Left cardiac atrium (tissue), 4 donors: ENCODE data around the gene PJVK. TPM values are rescaled to one million over a fixed set of nuclear protein-coding genes. Genes with fewer than 3 reads are reported as not detected.
"Not testable (repeated sequence)": the region's sequence is repeated elsewhere in the genome, so short reads cannot be mapped to it uniquely, and the experiment has no call there.

ENCODE experiments used
- ATAC-seq, 2 donors: fragments of 200-7000 bp; cut with Tn5 transposase; one replicate each; pipeline ENCODE4 v1.9.1; 2020; ENCODE audit warnings: mild to moderate bottlenecking in 2 of 2, moderate library complexity in 2 of 2
- DNase-seq: peaks from one replicate; pipeline ENCODE4 v3.0.0-alpha.2; 2020
- intact Hi-C, 2 donors: fragments of 100-400 bp; cut with DNase I; formaldehyde crosslinking; loops; one replicate each; pipeline versions ENCODE4 v1.14.1 to v1.15.1; 2022 to 2023
- total RNA-seq, 2 donors: library from RNA; stranded (reverse); fragmentation: NEBNext Ultra II Directional; extraction: Animal tissue kit (Norgen Biotek cat#: 25700); gene quantifications; one replicate each; pipeline ENCODE4 v1.2.1, GENCODE V29; 2021
- donor health status: DM: no; HTN: yes; CAD: no.
- donor health status: DM: no; HTN: yes; CAD: no; lungs with severe emphysema.
- donor health status: DM: yes; HTN: yes; CAD: no.
- donor health status: Dilated cardiomyopathy.

PJVK gene
- total RNA-seq, 2 donors from 2014 or later: 1.2 to 1.4 TPM

DNA sequence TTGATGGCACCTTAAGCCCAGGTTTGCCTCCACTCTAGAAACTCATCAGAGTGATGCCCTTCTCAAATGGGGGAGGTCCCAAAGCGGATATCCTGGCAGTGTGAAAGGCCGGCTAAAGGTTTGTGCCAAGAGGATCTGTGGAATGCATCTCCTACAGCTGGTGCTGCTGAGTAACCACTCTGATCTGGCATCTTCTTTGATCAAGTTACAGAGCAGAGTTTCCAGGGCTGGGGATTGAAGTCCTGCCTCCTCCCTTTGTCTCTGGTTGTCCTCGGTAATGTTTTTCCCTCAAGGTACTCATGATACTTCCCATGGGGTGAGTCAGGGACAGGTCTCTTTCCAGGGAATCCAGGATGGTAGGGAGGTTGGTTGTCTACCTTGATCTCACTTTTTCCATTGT lies 24.8 kb upstream of the PJVK start:
- no peak for ATAC-seq
- intact Hi-C loops: no loop called here

DNA sequence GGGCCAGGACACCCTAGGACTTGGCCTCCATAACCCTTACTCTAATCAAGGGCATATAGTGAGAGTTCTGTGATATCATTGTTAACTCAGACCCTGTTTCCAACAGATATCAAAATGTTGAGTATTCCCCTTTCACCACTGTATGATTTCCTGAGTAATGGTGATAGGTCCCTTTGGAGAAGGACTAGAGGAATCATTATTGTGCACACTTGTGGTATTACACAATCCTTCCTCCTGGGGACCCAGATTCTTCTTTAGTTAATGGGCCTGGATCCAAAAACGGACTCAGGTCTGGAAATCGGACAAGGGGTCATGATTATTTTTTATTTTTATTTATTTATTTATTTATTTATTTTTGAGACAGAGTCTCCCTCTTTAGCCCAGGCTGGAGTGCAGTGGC lies 23.7 kb upstream of the PJVK start:
- DNase-seq (no peak), ATAC-seq (no peak)
- intact Hi-C loops: no loop called here

More for the DNA sequence above, 24.8 kb upstream of the PJVK start:
- DNase-seq: no peak

DNA sequence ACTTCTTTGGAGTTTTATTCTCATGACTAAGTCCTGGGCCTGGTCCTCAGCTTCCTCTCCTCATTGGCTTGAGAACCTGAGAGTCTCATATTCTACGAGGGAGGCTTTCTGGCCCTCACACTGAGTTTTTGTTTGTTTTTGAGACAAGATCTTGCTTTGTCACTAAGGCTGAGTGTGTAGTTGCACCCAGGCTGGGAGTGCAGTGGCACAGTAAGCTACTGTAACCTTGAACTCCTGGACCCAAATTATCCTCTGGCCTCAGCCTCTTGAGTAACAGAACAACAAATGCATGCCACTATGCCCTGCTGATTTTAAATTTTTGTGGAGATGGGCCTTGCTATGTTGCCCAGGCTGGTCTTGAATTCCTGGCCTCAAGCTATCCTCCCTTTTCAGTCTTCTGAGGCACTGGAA lies 22.8 kb upstream of the PJVK start:
- ATAC-seq (no peak), DNase-seq (no peak)
- intact Hi-C loops: no loop called here

DNA sequence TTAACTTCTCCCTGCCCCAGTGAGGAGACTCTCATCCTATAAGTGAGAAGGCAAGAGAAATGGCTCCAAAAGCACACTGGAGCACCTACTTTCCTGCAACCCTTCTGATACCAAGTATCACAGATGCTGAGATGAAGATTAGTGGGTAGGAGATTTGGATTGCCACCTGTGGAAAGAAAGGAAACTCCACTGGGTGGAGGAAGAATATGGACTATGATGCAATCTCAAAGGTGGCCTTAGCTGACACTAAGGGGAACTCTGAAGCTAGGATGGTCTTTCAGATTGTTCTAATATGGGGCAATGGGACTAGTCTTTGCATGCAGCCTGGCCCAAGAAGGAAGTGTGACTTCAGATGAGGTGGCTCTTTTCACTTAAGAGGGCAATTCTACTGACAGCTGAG lies 21.8 kb upstream of the PJVK start:
- DNase-seq (no peak), ATAC-seq (no peak)
- intact Hi-C loops: no loop called here

DNA sequence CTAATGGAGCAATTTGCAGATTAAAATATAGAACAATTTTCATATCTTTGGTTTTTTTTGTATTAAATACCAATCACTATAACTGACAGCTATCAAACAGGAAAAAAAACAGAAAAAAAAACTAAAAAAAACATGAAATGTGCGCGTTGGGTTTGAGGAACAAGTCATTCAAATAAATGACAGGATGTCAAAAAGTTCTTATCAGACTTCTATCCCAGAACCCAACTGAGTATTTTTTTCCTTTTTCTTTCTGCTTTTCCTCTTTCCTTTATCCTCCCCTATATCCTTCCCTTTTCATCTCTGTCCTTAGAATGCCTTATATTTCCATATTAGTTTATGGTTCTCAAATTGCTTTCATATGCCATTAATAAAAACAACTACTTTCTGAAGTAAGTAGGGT lies 14.5 kb upstream of the PJVK start:
- ATAC-seq: no peak
- intact Hi-C loops: no loop called here
- DNase-seq: no peak

DNA sequence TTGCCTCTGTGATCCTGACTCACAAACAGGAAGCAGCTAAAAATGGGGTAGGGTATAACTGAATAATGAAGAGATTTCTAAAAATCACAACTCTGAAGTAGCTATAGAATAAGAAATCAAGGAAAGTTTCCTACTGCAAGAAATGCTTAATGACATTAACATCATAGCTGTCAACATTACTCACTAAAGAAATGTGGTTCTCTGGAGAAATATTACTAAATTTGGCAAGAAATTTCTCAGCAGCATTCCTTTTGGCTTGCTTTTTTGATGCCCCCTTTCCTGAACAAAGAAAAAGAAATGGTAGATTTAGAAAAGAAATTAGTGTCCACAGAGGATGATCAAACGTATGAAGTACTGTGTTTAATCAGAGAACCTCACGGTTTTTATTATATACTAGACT lies 9.8 kb upstream of the PJVK start:
- DNase-seq: no peak
- intact Hi-C loops: no loop called here
- no peak for ATAC-seq

DNA sequence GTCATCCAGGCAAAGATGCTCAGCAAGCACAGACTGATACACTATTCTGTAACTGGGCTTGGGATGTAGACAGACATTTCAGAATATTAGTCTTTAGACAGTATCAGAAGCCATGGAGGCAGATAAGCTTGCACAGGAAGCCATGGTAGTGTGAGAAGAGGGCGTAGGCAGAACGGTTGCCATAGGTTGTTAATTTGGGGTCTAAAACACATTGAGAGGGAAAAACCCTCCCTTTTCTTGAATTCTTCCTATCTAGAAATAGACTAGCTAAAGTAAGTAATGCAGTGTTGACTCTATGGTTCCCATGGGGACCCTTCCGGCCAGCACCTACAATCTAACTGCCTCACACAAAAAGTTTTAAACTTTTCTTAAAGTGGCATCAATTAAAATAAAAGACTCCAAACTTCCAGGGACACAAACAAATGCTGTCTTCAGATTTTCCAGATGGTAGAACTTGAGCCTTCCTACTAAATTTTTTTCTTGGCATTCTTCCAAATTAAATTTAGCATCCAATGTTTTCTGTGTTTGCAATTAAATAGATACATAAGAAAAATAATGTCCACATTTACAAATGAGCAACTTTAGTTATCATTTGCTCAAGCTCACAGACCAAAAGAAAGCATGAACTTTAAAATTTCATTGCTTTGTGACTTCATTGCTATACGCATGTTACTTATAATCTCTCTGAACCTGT lies 2.1 kb upstream of the PJVK start:
- DNase-seq (no peak), ATAC-seq (no peak)
- intact Hi-C loops: no loop called here

DNA sequence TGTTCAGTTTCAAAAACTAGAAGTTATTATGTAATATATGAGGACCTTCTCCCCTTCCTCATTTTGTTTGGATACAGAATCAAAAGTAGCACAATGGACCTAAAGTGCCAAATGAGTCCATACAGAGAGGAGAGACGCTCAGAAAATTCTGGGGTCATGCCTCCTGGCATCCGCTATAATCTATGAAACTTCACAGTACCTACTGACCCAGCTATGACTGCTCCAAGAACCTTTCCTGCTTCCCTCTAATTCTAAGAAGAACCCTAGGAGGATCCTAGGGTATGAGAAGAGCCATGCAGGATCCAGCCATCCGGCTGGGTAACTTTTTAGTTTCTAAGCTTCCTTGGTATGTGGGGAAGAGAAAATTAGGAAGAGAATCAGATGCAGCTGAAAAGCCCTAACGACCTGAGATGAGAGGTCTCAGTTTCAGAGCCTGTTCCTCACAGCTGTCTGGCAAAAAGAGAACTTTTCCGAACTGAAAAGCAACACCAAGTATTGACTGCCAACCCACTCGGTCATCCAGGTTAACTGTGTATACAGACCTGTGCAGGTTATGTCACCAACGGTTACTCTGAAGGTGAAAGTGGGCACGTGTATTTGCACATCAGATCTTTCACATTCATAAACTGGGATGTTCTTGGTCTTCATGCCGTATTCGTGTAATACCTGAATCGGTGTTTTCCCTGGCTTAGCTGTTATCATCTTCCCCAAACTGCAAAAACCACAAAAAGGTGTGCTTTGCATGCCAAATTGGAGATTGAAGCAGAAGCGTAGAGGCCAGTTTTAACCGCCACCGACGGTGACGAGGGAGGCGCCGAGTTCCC lies 1.3 kb upstream of the PJVK start:
- DNase-seq: no peak
- intact Hi-C loops: loop anchor here in 1 of 2 donors (2.0 kb wide), 1 partner anchor 29 kb away; the partner anchor contains the start of gene FKBP7
- ATAC-seq: no peak

DNA sequence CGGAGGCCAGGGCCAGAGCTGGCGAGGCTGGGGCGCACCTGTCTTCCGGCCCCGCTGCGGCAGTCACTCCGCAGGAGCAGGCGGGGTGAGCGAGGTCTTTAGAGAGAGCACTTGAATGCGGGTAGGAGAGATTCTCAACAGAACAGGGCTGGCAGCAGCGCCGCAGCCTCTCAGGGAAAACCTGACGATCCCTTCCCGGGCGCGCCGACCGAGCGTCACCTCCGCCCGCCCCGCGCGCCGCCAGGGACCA lies 729 bp upstream of the PJVK start:
- intact Hi-C loops: loop anchor here in 1 of 2 donors (2.0 kb wide), 1 partner anchor 28 kb away; the partner anchor contains the start of gene FKBP7
- no peak for ATAC-seq
- DNase-seq: no peak

DNA sequence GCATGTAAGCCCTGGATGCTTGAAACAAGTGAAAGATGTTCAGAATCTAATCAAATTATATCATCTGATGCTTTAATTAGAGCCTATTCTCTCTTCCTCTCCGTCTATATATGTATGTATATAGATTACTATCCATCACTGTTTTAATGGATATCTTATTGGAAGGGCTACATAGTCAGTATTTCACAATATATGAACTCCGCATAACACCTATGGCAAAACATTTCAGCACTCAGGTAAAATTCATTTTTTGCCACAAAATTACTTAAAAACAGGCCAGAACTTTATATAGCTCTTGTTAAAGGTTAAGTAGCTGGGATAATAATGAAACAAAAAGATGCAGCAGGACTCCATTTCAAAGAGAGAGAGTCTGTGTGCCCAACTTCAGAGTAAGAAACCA lies 1.2 kb downstream of the PJVK start:
- DNase-seq: no peak
- intact Hi-C loops: no loop called here
- ATAC-seq: no peak

DNA sequence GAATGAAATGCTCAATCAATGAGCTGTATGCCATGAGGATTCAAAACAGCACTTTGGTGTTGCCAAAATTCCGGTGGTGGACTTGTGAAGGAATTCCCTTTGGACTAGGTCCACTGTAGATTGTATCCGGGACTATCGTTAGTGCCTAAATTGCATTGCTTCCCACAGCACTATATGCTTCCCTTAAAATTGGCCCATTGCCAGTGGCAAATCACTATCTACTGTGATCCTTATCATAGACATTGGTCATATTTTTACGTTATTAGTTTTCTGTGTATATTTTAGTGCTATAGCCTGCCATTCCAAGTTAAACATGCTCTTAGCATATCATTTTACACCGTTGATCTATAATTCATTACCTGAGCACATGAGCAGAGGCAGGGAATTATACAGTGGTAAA lies 1.7 kb downstream of the PJVK start:
- DNase-seq (no peak), ATAC-seq (no peak)
- intact Hi-C loops: no loop called here

DNA sequence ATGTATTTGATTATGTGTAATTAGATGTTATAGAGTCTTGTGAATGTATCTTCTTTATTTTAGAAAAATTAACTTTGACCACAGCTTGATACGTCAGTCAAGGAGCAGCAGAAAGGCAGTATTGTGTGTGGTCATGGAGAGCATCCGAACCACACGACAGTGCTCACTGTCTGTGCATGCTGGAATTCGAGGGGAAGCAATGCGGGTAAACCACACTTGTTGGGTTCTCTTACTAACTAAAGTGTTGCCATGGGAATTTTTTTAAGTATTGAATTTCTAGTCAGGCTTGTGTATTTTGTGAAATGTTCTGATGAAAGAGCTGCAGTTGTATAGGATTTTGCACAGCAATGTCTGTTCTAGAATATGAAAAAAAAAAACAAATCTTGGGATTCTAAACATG lies 4.8 kb downstream of the PJVK start:
- ATAC-seq (no peak), DNase-seq (no peak)
- intact Hi-C loops: no loop called here

DNA sequence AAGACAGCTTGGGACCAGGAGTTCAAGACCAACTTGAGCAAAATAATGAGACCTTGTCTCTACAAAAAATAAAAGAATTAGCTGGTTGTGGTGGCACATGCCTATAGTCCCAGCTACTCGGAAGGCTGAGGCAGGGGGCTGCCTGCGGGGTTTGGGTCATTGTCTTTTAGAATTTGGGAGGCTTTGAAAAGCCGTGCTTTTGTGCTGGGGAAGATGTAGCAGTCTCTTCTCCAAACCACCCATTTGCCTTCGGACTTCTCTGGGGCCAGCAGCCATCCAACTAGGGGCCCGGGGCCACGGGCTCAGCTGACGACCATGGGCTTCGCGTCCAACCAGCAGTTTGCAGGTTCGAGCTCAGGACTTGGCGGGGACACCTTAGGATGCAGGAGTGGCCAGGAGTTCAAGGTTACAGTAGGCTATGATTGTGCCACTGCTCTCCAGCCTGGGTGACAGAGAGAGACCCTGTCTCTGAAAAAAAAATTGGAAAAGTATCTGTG lies 6.3 kb downstream of the PJVK start:
- DNase-seq: no peak
- no peak for ATAC-seq
- intact Hi-C loops: no loop called here

DNA sequence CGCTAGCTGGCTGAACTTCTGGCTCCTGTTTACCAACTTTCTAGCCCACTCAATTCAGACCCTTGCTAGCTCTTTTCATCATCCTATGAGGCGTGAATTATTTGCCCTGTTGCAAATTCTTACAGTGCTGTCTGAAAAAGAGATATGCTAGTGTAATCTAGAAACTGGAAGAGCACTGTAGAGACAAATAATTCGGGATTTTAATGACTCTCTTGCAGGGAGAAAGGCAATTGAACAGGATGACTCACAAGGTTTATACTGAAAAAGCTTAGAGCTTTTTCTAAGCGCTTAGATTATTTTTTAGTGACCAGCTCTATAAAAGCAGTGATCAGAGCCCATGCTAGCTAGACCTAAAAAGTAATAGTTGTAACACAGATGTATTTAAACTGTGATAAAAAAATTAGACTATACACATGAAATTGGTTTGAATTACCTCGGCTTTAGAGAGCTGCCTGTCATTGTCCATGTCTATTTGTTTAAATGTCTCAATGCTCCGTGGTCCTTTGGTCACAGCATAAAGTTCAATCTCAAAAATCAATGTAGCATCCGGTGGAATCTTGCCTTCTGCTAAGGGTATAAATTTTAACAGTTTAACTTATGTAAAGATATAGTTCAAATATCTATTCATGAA lies 18.2 kb downstream of the PJVK start:
- intact Hi-C loops: no loop called here
- ATAC-seq: no peak
- DNase-seq: no peak

DNA sequence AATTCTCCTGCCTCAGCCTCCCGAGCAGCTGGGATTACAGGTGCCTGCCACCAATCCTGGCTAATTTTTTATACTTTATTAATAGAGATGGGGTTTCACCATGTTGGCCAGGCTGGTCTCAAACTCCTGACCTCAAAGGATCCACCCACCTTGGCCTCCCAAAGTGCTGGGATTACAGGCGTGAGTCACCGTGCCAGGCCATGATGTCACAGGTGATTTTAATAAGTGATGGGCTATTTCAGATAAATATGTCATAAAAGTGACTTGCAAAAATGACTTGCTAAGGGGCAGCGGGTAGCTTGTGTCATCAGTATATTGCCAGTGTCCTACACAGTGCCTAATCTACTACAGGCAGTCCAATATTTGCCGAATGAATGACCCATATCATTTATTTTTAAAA lies 20.1 kb downstream of the PJVK start:
- intact Hi-C loops, ATAC-seq, DNase-seq: not testable (repeated sequence)

DNA sequence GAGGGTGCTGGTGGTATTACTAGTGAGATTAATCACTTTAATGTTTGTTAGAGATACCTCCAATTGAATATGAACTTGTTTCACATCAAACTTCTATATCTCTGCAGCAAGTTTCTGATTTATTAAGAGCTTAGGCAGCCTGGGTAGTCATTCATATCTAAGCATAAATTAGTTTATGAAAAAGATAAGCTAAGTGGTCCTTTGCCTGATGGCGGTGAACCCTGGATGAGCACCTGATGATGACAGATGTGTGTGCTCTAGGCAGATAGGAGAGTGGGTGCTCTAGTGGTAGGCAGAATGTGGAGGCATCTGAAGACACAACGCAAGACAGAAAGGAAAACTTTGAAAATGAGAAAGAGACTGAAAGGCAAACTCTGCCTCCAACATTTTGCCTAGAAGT lies 22.2 kb downstream of the PJVK start:
- no peak for ATAC-seq
- intact Hi-C loops: no loop called here
- no peak for DNase-seq

DNA sequence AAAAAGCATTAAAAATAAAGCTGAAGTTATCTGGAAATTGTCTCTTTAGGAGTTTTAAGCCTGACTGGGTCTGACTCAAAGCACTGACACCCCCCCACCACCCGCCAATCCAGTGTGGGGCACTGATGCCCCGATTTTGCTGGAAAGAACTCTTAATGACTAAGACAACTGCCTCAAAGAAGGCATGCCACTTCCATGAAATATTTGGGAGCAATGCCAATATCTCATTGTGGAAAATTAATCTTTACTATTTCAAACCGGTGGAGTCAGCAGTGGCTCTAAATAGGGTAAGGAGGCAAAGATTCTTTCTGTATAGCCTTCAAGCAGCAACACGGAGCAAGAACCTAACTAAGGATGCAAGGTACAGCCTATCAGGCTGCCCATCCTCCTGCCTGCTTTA lies 22.8 kb downstream of the PJVK start:
- no peak for DNase-seq
- intact Hi-C loops: no loop called here
- ATAC-seq: no peak

DNA sequence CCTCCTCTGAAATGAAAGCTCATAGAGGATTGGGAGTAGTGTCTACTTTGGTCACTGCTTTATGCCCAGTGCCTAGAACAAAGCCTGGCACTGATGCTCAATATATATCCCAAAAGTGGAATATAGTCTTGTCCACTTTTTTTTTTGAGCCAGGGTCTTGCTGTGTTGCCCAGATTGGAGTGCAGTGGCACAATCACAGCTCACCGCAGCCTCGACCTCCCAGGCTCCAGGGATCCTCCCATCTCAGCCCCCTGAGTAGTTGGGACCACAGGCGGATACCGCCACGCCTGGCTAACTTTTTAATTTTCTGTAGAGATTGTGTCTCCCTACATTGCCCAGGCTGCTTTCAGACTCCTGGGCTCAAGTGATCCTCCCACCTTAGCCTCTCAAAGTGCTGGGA lies 23.4 kb downstream of the PJVK start:
- ATAC-seq (no peak), DNase-seq (no peak)
- intact Hi-C loops: no loop called here

DNA sequence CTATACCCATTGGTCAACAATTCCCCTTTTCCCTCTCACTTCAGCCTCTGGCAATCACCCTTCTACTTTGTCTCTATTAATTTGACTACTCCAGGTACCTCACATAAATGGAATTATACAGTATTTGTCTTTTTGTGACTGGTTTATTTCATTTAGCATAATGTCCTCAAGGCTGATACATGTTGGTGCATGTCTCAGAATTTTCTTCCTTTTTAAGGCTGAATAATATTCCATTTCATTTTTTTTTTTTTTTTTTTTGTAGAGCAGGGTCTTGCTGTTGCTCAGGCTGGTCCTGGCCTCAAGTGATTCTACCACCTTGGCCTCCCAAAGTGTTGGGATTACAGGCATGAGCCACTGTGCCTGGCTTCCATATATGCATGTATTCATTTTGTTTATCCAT lies 25.3 kb downstream of the PJVK start:
- DNase-seq: no peak
- ATAC-seq: no peak
- intact Hi-C loops: no loop called here

DNA sequence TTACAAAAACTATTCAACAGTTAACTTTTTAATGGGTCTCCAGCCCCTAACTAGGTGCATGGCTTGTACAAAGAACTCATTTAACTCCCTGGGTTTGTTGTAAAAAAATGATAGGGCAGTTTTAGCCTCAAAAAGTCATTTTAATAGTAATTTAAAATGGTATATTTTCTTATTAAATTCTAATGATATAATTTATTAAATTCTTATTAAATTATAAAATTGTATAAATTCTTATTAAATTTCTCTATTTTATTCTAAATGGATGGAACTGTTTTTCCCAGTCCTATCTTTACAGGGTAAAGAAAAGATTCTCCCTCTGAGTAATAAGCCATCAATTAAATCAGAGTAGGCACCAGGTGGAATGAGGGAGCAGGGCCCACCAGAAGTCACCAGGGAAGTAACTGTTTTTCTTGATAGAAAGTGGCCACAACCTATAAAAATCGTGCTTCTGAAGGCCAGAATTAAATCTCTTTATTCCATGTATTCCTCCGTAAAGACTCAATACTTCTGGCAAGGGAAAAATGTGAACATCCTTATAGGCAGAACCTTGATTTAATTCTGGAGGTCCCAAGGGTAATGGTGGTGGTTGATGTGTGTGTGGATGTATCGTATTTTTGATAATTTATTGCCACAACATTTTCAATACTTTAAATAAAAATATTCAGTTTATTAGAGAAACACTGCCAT lies 26.4 kb downstream of the PJVK start:
- no peak for DNase-seq
- intact Hi-C loops: loop anchor here in 1 of 2 donors (2.0 kb wide), 1 partner anchor 27 kb away; the partner anchor contains the start of genes PJVK and PRKRA
- no peak for ATAC-seq
